Measurements from ENCODE around the gene KCNB1.
"Not testable (repeated sequence)": the region's sequence is repeated elsewhere in the genome, so short reads cannot be mapped to it uniquely, and the experiment has no call there.

Gene KCNB1

GRCh38 chr20:49314052-49314451 lies 168.4 kb downstream of the KCNB1 start:
- not testable (repeated sequence) for DNase-seq
